Neural progenitor cell (in vitro differentiated cells): ENCODE measurements around the gene LRRC49. TPM values are rescaled to one million over a fixed set of nuclear protein-coding genes. Genes with fewer than 3 reads are reported as not detected.

ENCODE experiments used
- DNase-seq: peaks from one replicate; pipeline ENCODE4 v3.0.0-alpha.2; 2016; ENCODE audit warnings: low spot score
- H2AFZ ChIP-seq: fragments of 200-600 bp; sonication (generic); replicated peaks from 2 replicates; pipeline ENCODE4 v1.6.1; 2016; ENCODE audit warnings: antibody characterized with exemption
- H3F3A ChIP-seq: fragments of 200-600 bp; sonication (generic); 2 replicates; pipeline ENCODE4 v1.6.1; 2016; ENCODE audit warnings: antibody characterized with exemption, low read depth
- H3K27ac ChIP-seq: fragments of 200-600 bp; sonication (generic); 2 replicates; pipeline ENCODE4 v1.5.1; 2016; ENCODE audit warnings: mild to moderate bottlenecking
- H3K27me3 ChIP-seq: fragments of 200-600 bp; sonication (generic); 2 replicates; pipeline ENCODE4 v1.6.1; 2016; ENCODE audit warnings: mild to moderate bottlenecking, moderate library complexity
- H3K36me3 ChIP-seq: fragments of 200-600 bp; sonication (generic); 2 replicates; pipeline ENCODE4 v1.5.1; 2016
- H3K4me1 ChIP-seq: fragments of 200-600 bp; sonication (generic); 2 replicates; pipeline ENCODE4 v1.6.1; 2016; ENCODE audit warnings: mixed run types
- H3K4me2 ChIP-seq: fragments of 200-600 bp; sonication (generic); 2 replicates; pipeline ENCODE4 v1.6.1; 2016
- H3K4me3 ChIP-seq: fragments of 200-600 bp; sonication (generic); 2 replicates; pipeline ENCODE4 v1.5.1; 2016
- H3K79me2 ChIP-seq: fragments of 200-600 bp; sonication (generic); 2 replicates; pipeline ENCODE4 v1.6.1; 2016; ENCODE audit warnings: low read depth
- H3K9ac ChIP-seq: fragments of 200-600 bp; sonication (generic); 2 replicates; pipeline ENCODE4 v1.6.1; 2016
- H3K9me3 ChIP-seq: fragments of 200-600 bp; sonication (generic); 2 replicates; pipeline ENCODE4 v1.5.1; 2016; ENCODE audit warnings: low read depth
- H4K20me1 ChIP-seq: fragments of 200-600 bp; sonication (generic); 2 replicates; pipeline ENCODE4 v1.6.1; 2016; ENCODE audit warnings: low read depth
- H3K27ac Mint-ChIP-seq: 3 replicates; pipeline ENCODE4 v1.8.0; 2021; ENCODE audit warnings: mixed read lengths
- H3K27me3 Mint-ChIP-seq: 2 replicates; pipeline ENCODE4 v1.8.0; 2022; ENCODE audit warnings: low read depth, mild to moderate bottlenecking, inconsistent platforms, moderate library complexity, mixed read lengths; ENCODE audit not compliant: insufficient read depth
- H3K36me3 Mint-ChIP-seq: 3 replicates; pipeline ENCODE4 v1.8.0; 2021; ENCODE audit warnings: mixed read lengths
- H3K4me1 Mint-ChIP-seq: 3 replicates; pipeline ENCODE4 v1.8.0; 2021; ENCODE audit warnings: mixed read lengths
- H3K4me3 Mint-ChIP-seq: 3 replicates; pipeline ENCODE4 v1.8.0; 2021; ENCODE audit warnings: mild to moderate bottlenecking, moderate library complexity, mixed read lengths
- H3K9me3 Mint-ChIP-seq: 3 replicates; pipeline ENCODE4 v1.8.0; 2020; ENCODE audit warnings: mixed read lengths
- CTCF ChIP-seq: fragments of 200-600 bp; sonication (generic); IDR thresholded peaks from 2 replicates; pipeline ENCODE4 v1.5.1; 2017; ENCODE audit warnings: antibody characterized with exemption, mild to moderate bottlenecking
- EZH2 ChIP-seq: fragments of 200-600 bp; sonication (generic); IDR thresholded peaks from 2 replicates; pipeline ENCODE4 v1.6.1; 2017; ENCODE audit warnings: antibody characterized with exemption, mild to moderate bottlenecking, moderate library complexity
- EZH2phosphoT487 ChIP-seq: fragments of 200-600 bp; sonication (generic); IDR thresholded peaks from 2 replicates; pipeline ENCODE4 v1.6.1; 2017; ENCODE audit warnings: antibody characterized with exemption
- total RNA-seq: library from RNA; depleted of rRNA; stranded (reverse); fragments of >200 nt; gene quantifications from 2 replicates; pipeline ENCODE4 v1.2.3, GENCODE V29; 2015; ENCODE audit warnings: low replicate concordance

The LRRC49 gene
- total RNA-seq, 1 donor from 2014 or later, result 62.4 TPM

- no peaks in the 10 kb centered on the region for H3K36me3 Mint-ChIP-seq
- no peaks in the 10 kb centered on the region for H3K4me1 Mint-ChIP-seq
- no peak overlapping the region for H3K27ac Mint-ChIP-seq
- TF ChIP-seq CTCF (no peak), EZH2phosphoT487 (no peak), EZH2 (no peak)
- no peak overlapping the region for H3K4me3 Mint-ChIP-seq
- H3K27me3 Mint-ChIP-seq, result peaks cover 2% of the 10 kb centered on the region
- no peaks in the 10 kb centered on the region for H3K9me3 ChIP-seq
- no peaks in the 10 kb centered on the region for H3K27me3 ChIP-seq
- H3K9ac ChIP-seq, result no peak overlapping the region
- H3K79me2 ChIP-seq, result no peaks in the 10 kb centered on the region
- H3K9me3 Mint-ChIP-seq, result peaks cover under 1% of the 10 kb centered on the region
- H2AFZ ChIP-seq, result no peak overlapping the region
- H3K4me3 ChIP-seq, result no peak overlapping the region
- no peaks in the 10 kb centered on the region for H4K20me1 ChIP-seq
- H3K4me2 ChIP-seq, result no peak overlapping the region
- DNase-seq, result no peak
- no peaks in the 10 kb centered on the region for H3K4me1 ChIP-seq
- H3K36me3 ChIP-seq, result no peaks in the 10 kb centered on the region
- no peak overlapping the region for H3K27ac ChIP-seq
- H3F3A ChIP-seq, result no peaks in the 10 kb centered on the region
Measured at GRCh38 chr15:71094137-71094536, 201.5 kb downstream of the LRRC49 start.

- no peak overlapping the region for H3K9ac ChIP-seq
- no peaks in the 10 kb centered on the region for H3K9me3 Mint-ChIP-seq
- H3K4me1 Mint-ChIP-seq, result no peaks in the 10 kb centered on the region
- no peak overlapping the region for H3K4me2 ChIP-seq
- H4K20me1 ChIP-seq, result no peaks in the 10 kb centered on the region
- no peaks in the 10 kb centered on the region for H3K36me3 ChIP-seq
- H3K27ac ChIP-seq, result no peak overlapping the region
- no peak for DNase-seq
- no peaks in the 10 kb centered on the region for H3F3A ChIP-seq
- H3K27ac Mint-ChIP-seq, result no peak overlapping the region
- H3K9me3 ChIP-seq, result no peaks in the 10 kb centered on the region
- H3K27me3 Mint-ChIP-seq, result no peaks in the 10 kb centered on the region
- no peaks in the 10 kb centered on the region for H3K79me2 ChIP-seq
- H3K4me1 ChIP-seq, result no peaks in the 10 kb centered on the region
- no peak overlapping the region for H3K4me3 ChIP-seq
- no peak overlapping the region for H3K4me3 Mint-ChIP-seq
- H3K36me3 Mint-ChIP-seq, result no peaks in the 10 kb centered on the region
- H3K27me3 ChIP-seq, result no peaks in the 10 kb centered on the region
- H2AFZ ChIP-seq, result no peak overlapping the region
- no peak for TF ChIP-seq EZH2phosphoT487
- TF ChIP-seq EZH2, result no peak
- TF ChIP-seq CTCF, result no peak
Measured at GRCh38 chr15:71096676-71097075, 204.1 kb downstream of the LRRC49 start.

GRCh38 chr15:71097890-71098289, 205.3 kb downstream of the LRRC49 start:
- no peak overlapping the region for H2AFZ ChIP-seq
- H3K9me3 ChIP-seq, result no peaks in the 10 kb centered on the region
- H3K4me3 Mint-ChIP-seq, result no peak overlapping the region
- H3K4me1 ChIP-seq, result no peaks in the 10 kb centered on the region
- no peak overlapping the region for H3K27ac Mint-ChIP-seq
- no peak overlapping the region for H3K27ac ChIP-seq
- no peaks in the 10 kb centered on the region for H3K36me3 ChIP-seq
- H3K36me3 Mint-ChIP-seq, result no peaks in the 10 kb centered on the region
- TF ChIP-seq EZH2phosphoT487, result no peak
- no peak for TF ChIP-seq CTCF
- TF ChIP-seq EZH2, result no peak
- no peak overlapping the region for H3K9ac ChIP-seq
- no peaks in the 10 kb centered on the region for H3K4me1 Mint-ChIP-seq
- no peak for DNase-seq
- no peaks in the 10 kb centered on the region for H3F3A ChIP-seq
- no peak overlapping the region for H3K4me3 ChIP-seq
- H3K4me2 ChIP-seq, result no peak overlapping the region
- H3K27me3 Mint-ChIP-seq, result no peaks in the 10 kb centered on the region
- no peaks in the 10 kb centered on the region for H3K27me3 ChIP-seq
- H3K9me3 Mint-ChIP-seq, result no peaks in the 10 kb centered on the region
- no peaks in the 10 kb centered on the region for H3K79me2 ChIP-seq
- H4K20me1 ChIP-seq, result no peaks in the 10 kb centered on the region
